Keratinocyte (primary cell): Measurements from ENCODE around the gene SPR. TPM values are rescaled to one million over a fixed set of nuclear protein-coding genes. Genes with fewer than 3 reads are reported as not detected.

Experiments used
- DNase-seq: peaks from one replicate; pipeline ENCODE4 v3.0.0-alpha.2; 2011; ENCODE audit warnings: low read depth, missing footprints, low spot score
- FAIRE-seq: peaks from 2 replicates; lab custom pipeline; 2011; peaks lifted over from hg19 to GRCh38; lab: Jason Lieb, UNC
- H2AFZ ChIP-seq: 2 replicates; pipeline ENCODE4 v1.6.0; 2012; ENCODE audit warnings: low read length, control low read depth, inconsistent platforms; ENCODE audit not compliant: control insufficient read depth
- H3K27ac ChIP-seq: 2 replicates; pipeline ENCODE4 v1.5.1; 2011; ENCODE audit warnings: low read length; ENCODE audit not compliant: control insufficient read depth, insufficient read depth
- H3K27me3 ChIP-seq: 3 replicates; pipeline ENCODE4 v1.6.0; 2011; ENCODE audit warnings: low read length; ENCODE audit not compliant: control insufficient read depth, insufficient read depth; ENCODE audit errors: extremely low read depth
- H3K36me3 ChIP-seq, 2 experiments: 2 replicates in 1 of 2; 3 replicates in 1 of 2; pipeline ENCODE4 v1.5.1; 2011; ENCODE audit warnings: low read length in 2 of 2, mild to moderate bottlenecking in 1 of 2; ENCODE audit not compliant: control insufficient read depth in 2 of 2, insufficient read depth in 2 of 2; ENCODE audit errors: extremely low read depth in 1 of 2
- H3K4me1 ChIP-seq: 3 replicates; pipeline ENCODE4 v1.5.1; 2011; ENCODE audit warnings: low read length; ENCODE audit not compliant: control insufficient read depth, insufficient read depth; ENCODE audit errors: extremely low read depth
- H3K4me2 ChIP-seq: 3 replicates; pipeline ENCODE4 v1.6.0; 2011; ENCODE audit warnings: low read depth, low read length; ENCODE audit not compliant: control insufficient read depth, insufficient read depth; ENCODE audit errors: extremely low read depth
- H3K4me3 ChIP-seq, 3 experiments: fragments of 200-600 bp in 1 of 3; sonication (generic) in 1 of 3; 2 replicates in 2 of 3; 3 replicates in 1 of 3; pipeline ENCODE4 v1.5.1; 2011 to 2016; ENCODE audit warnings: low read length in 3 of 3, mild to moderate bottlenecking in 3 of 3, control low read depth in 2 of 3, inconsistent platforms in 1 of 3, low read depth in 1 of 3, mixed read lengths in 1 of 3, mixed run types in 1 of 3, moderate library complexity in 1 of 3; ENCODE audit not compliant: control insufficient read depth in 2 of 3, insufficient read depth in 2 of 3; ENCODE audit errors: extremely low read depth in 1 of 3
- H3K79me2 ChIP-seq: 2 replicates; pipeline ENCODE4 v1.6.0; 2012; ENCODE audit warnings: low read length; ENCODE audit not compliant: control insufficient read depth, insufficient read depth
- H3K9ac ChIP-seq: 3 replicates; pipeline ENCODE4 v1.6.0; 2011; ENCODE audit warnings: low read length; ENCODE audit not compliant: control insufficient read depth, insufficient read depth; ENCODE audit errors: extremely low read depth
- H3K9me1 ChIP-seq: 3 replicates; pipeline ENCODE4 v1.6.0; 2011; ENCODE audit warnings: low read length; ENCODE audit not compliant: control insufficient read depth, insufficient read depth; ENCODE audit errors: extremely low read depth
- H3K9me3 ChIP-seq: 2 replicates; pipeline ENCODE4 v1.5.1; 2012; ENCODE audit warnings: low read depth, low read length; ENCODE audit not compliant: control insufficient read depth
- H4K20me1 ChIP-seq: 3 replicates; pipeline ENCODE4 v1.6.0; 2011; ENCODE audit warnings: low read length; ENCODE audit not compliant: control insufficient read depth, insufficient read depth; ENCODE audit errors: extremely low read depth
- EZH2 ChIP-seq: IDR thresholded peaks from one replicate; pipeline ENCODE4 v1.6.1; 2012; ENCODE audit warnings: inconsistent platforms, mild to moderate bottlenecking, low read length, moderate library complexity
- dilution Hi-C: fragments of 300-500 bp; cut with MboI; formaldehyde crosslinking; loops from one replicate; pipeline ENCODE4 v1.7.0; 2020; ENCODE audit warnings: low sequenced_read_pairs; ENCODE audit not compliant: extremely low pct_ligation_motif_present
- polyA plus RNA-seq, 5 experiments: library from polyadenylated mRNA; depleted of rRNA in 3 of 5; stranded (reverse) in 3 of 5; stranded (forward) in 1 of 5; unstranded in 1 of 5; fragments of >200 nt; gene quantifications; 1 replicate in 1 of 5; 2 replicates in 3 of 5; 3 replicates in 1 of 5; pipeline versions ENCODE4 v1.2.1 to v1.2.3, GENCODE V29; 2011 to 2012; ENCODE audit warnings: missing spikeins in 2 of 5, low read depth in 1 of 5, low replicate concordance in 1 of 5
- TF ChIP-seq, protein P1 (sequence below), 3 experiments: IDR thresholded peaks in 1 of 3; conservative IDR thresholded peaks in 1 of 3; optimal IDR thresholded peaks in 1 of 3; 2 replicates in 2 of 3; 3 replicates in 1 of 3; pipeline versions ENCODE3 to v1.5.1; 2011; ENCODE audit warnings: low read length in 3 of 3, mild to moderate bottlenecking in 3 of 3, moderate library complexity in 2 of 3, control low read depth in 1 of 3, inconsistent platforms in 1 of 3; ENCODE audit not compliant: insufficient read depth in 2 of 3; ENCODE audit errors: extremely low read depth in 1 of 3

SPR gene
- polyA plus RNA-seq, 1 donor (not counting 4 experiments of a cell fraction or from before 2014, with no cell fraction given), result 25.1 TPM

DNA sequence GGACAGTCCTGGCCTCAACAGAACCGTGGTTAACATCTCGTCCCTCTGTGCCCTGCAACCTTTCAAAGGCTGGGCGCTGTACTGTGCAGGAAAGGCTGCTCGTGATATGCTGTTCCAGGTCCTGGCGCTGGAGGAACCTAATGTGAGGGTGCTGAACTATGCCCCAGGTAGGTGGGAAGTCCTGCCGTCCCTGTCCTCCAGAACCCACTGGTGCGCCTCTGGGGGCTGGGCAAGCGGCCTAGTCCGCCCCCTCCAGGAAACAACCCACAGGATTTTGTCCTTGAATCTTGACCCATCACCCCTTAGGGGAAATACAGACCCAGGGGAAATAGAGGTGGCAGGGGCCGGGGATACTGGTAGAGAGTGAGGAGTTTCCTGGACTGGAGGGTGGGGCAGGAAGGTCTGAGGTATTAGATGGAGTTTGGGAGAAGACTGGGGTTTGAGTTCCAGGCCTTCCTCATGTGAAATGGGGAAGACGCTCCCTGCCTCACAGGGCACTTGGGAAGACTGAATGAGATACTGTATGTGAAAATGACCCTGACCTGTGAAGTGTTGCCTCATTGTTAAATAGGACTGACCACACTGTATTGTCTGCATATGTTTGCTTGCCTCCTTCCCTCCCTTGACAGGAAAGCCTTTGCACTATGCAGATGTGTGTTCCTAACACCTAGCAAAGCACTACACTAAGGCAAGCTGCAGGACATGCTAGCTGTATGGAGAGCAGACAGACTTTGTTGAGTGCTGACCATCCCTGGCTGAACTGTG lies 1.4 kb downstream of the SPR start:
- peaks cover 12% of the 10 kb centered on the region in 2 experiments for H3K36me3 ChIP-seq
- no peak overlapping the region for H3K9ac ChIP-seq
- no peaks in the 10 kb centered on the region for H3K27me3 ChIP-seq
- H3K27ac ChIP-seq, result no peak overlapping the region
- FAIRE-seq, result no peak
- no peak for TF ChIP-seq EZH2
- TF ChIP-seq, protein P1, sequence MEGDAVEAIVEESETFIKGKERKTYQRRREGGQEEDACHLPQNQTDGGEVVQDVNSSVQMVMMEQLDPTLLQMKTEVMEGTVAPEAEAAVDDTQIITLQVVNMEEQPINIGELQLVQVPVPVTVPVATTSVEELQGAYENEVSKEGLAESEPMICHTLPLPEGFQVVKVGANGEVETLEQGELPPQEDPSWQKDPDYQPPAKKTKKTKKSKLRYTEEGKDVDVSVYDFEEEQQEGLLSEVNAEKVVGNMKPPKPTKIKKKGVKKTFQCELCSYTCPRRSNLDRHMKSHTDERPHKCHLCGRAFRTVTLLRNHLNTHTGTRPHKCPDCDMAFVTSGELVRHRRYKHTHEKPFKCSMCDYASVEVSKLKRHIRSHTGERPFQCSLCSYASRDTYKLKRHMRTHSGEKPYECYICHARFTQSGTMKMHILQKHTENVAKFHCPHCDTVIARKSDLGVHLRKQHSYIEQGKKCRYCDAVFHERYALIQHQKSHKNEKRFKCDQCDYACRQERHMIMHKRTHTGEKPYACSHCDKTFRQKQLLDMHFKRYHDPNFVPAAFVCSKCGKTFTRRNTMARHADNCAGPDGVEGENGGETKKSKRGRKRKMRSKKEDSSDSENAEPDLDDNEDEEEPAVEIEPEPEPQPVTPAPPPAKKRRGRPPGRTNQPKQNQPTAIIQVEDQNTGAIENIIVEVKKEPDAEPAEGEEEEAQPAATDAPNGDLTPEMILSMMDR (optimal IDR thresholded peaks at IDR 0.05 in 1 of 3, IDR thresholded peaks at IDR 0.05 in 1 of 3, conservative IDR thresholded peaks at IDR 0.05 in 1 of 3; ENCODE audit: extremely low read depth in 1 of 3, insufficient read depth in 2 of 3, low read length in 3 of 3), result no peak
- peaks cover 12% of the 10 kb centered on the region for H3K4me1 ChIP-seq
- peaks cover 2% of the 10 kb centered on the region for H3K79me2 ChIP-seq
- no peak overlapping the region for H2AFZ ChIP-seq
- peak overlapping the region; percentile 94 for H3K4me2 ChIP-seq
- dilution Hi-C loops, result no loop called here
- no peaks in the 10 kb centered on the region for H3K9me3 ChIP-seq
- no peaks in the 10 kb centered on the region for H3K9me1 ChIP-seq
- peaks cover 3% of the 10 kb centered on the region for H4K20me1 ChIP-seq
- no peak overlapping the region for H3K4me3 ChIP-seq
- no peak for DNase-seq

DNA sequence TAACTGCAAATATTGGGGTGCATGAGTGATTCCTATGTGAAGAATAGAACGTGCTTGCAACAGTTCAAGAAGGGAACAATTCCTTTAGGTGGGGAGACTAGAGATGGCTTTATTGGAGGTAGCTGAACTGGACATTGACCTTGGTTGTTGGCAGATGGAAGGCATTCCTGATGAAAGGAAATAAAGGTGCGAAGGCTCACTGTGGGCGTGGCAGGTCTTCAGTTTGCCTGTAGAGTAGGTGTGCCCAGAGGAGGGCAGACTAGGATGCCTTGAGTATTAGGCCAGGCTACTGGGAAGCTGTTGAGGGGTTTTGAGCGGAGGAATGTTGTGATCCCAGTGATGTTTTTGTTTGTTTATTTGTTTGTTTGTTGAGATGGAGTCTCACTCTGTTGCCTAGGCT lies 2.8 kb downstream of the SPR start:
- no peak overlapping the region for H3K4me2 ChIP-seq
- dilution Hi-C loops, result no loop called here
- FAIRE-seq, result no peak

More for the DNA sequence above, 2.8 kb downstream of the SPR start:
- peaks cover 12% of the 10 kb centered on the region in 2 experiments for H3K36me3 ChIP-seq
- H3K27me3 ChIP-seq, result peaks cover 3% of the 10 kb centered on the region
- peaks cover 26% of the 10 kb centered on the region for H3K4me1 ChIP-seq
- H2AFZ ChIP-seq, result no peak overlapping the region
- H3K9ac ChIP-seq, result no peak overlapping the region
- H3K27ac ChIP-seq, result no peak overlapping the region
- H3K4me3 ChIP-seq, result no peak overlapping the region
- H4K20me1 ChIP-seq, result peaks cover 5% of the 10 kb centered on the region
- no peak for DNase-seq
- peaks cover 2% of the 10 kb centered on the region for H3K79me2 ChIP-seq
- TF ChIP-seq EZH2, result no peak
- TF ChIP-seq, protein P1 (optimal IDR thresholded peaks at IDR 0.05 in 1 of 3, IDR thresholded peaks at IDR 0.05 in 1 of 3, conservative IDR thresholded peaks at IDR 0.05 in 1 of 3; ENCODE audit: extremely low read depth in 1 of 3, insufficient read depth in 2 of 3, low read length in 3 of 3), result no peak
- no peaks in the 10 kb centered on the region for H3K9me3 ChIP-seq
- H3K9me1 ChIP-seq, result no peaks in the 10 kb centered on the region
